ENCODE measurements around the gene ABHD17C. TPM values are rescaled to one million over a fixed set of nuclear protein-coding genes. Genes with fewer than 3 reads are reported as not detected.

Gene ABHD17C
- polyA plus RNA-seq, 2 of the 4 experiments (the other 2 are of a cell fraction), result 14.0 to 23.7 TPM

GRCh38 chr15:80739919-80740318 lies 44.8 kb downstream of the ABHD17C start:
- TF ChIP-seq POLR2A (IDR thresholded peaks at IDR 0.05; ENCODE audit: low read length), result no peak
- no peak for TF ChIP-seq CEBPB (IDR thresholded peaks at IDR 0.05)
- no peak for TF ChIP-seq BHLHE40 (IDR thresholded peaks at IDR 0.05; ENCODE audit: low read depth, low read length)
- no peak for TF ChIP-seq BCL3 (IDR thresholded peaks at IDR 0.05)
- TF ChIP-seq TP53 (CRISPR knock-in tag; IDR thresholded peaks at IDR 0.05), result no peak
- TF ChIP-seq RFX5 (IDR thresholded peaks at IDR 0.05), result no peak
- TF ChIP-seq FOXS1 (CRISPR knock-in tag; IDR thresholded peaks at IDR 0.05), result no peak
- TF ChIP-seq SMC3 (IDR thresholded peaks at IDR 0.05), result no peak
- no peak for TF ChIP-seq HOXA7 (CRISPR knock-in tag; IDR thresholded peaks at IDR 0.05)
- no peak for TF ChIP-seq HMGXB4 (CRISPR knock-in tag; IDR thresholded peaks at IDR 0.05; ENCODE audit: borderline replicate concordance)
- TF ChIP-seq KDM1A (IDR thresholded peaks at IDR 0.05; ENCODE audit: low read depth), result no peak
- no peak for TF ChIP-seq POLR2AphosphoS2 (conservative IDR thresholded peaks at IDR 0.05; ENCODE audit: low read length)
- TF ChIP-seq USF2 (IDR thresholded peaks at IDR 0.05), result no peak
- no peak for TF ChIP-seq EHMT2 (IDR thresholded peaks at IDR 0.05; ENCODE audit: low read depth)
- DNase-seq (ENCODE audit: low read depth in 1 of 2, low spot score in 1 of 2) (no peak), FAIRE-seq (no peak), ATAC-seq (no peak)
- H3K4me2 ChIP-seq, result no peak overlapping the region
- H3K4me1 ChIP-seq, result peaks cover 28% of the 10 kb centered on the region
- no peak overlapping the region for H3K4me3 ChIP-seq
- 56% methylated on average over 3 of the region's 3 CpGs for WGBS (ENCODE audit: missing lambda C conversion rate)
- no peak overlapping the region for H3K27ac ChIP-seq
- H3K9me3 ChIP-seq, result no peaks in the 10 kb centered on the region
- POLR2A ChIA-PET, result no interaction called here
- CTCF ChIA-PET, result interaction anchor here (1.1 to 2.4 kb wide), 2 partner anchors 37 to 53 kb away, joined by 3 to 7 read pairs; no protein-coding TSS in a partner anchor

GRCh38 chr15:80742081-80742480 lies 47.0 kb downstream of the ABHD17C start:
- TF ChIP-seq POLR2AphosphoS2 (conservative IDR thresholded peaks at IDR 0.05; ENCODE audit: low read length) (no peak), FOSB (CRISPR knock-in tag; IDR thresholded peaks at IDR 0.05) (no peak), FOSL2 (IDR thresholded peaks at IDR 0.05) (no peak), FOSL2 (CRISPR knock-in tag; IDR thresholded peaks at IDR 0.05) (no peak), CBX2 (IDR thresholded peaks at IDR 0.05; ENCODE audit: borderline replicate concordance, low read depth) (no peak), EHF (CRISPR knock-in tag; IDR thresholded peaks at IDR 0.05) (no peak), MAZ (IDR thresholded peaks at IDR 0.05; ENCODE audit: borderline replicate concordance, low read depth, low read length) (no peak)
- no peak for DNase-seq (ENCODE audit: low read depth in 1 of 2, low spot score in 1 of 2)
- FAIRE-seq, result no peak
- CTCF ChIA-PET, result interaction anchor here (0.8 to 1.3 kb wide), 2 partner anchors 26 to 83 kb away, joined by 3 read pairs; no protein-coding TSS in a partner anchor
- no peak overlapping the region for H3K27ac ChIP-seq
- WGBS (ENCODE audit: missing lambda C conversion rate), result 94% methylated on average over 4 of the region's 4 CpGs
- H3K4me3 ChIP-seq, result no peak overlapping the region
- ATAC-seq, result no peak
- H3K9me3 ChIP-seq, result no peaks in the 10 kb centered on the region
- POLR2A ChIA-PET, result no interaction called here
- no peak overlapping the region for H3K4me2 ChIP-seq
- peaks cover 33% of the 10 kb centered on the region for H3K4me1 ChIP-seq

- ChIA-PET POLR2A (no interaction called here), CTCF (interaction anchor here (1.3 to 2.0 kb wide), 2 partner anchors 24 to 176 kb away, joined by 3 to 9 read pairs; no protein-coding TSS in a partner anchor)
- peak overlapping the region; percentile 65 for H3K4me2 ChIP-seq
- DNase-seq (ENCODE audit: low read depth in 1 of 2, low spot score in 1 of 2), result peak; percentile 43 to 75
- peak overlapping the region; percentile 41 to 43; a peak in 5 of 6 replicates for H3K27ac ChIP-seq
- peaks cover 33% of the 10 kb centered on the region for H3K4me1 ChIP-seq
- TF ChIP-seq SMC3 (IDR thresholded peaks at IDR 0.05) (no peak), ZSCAN20 (CRISPR knock-in tag; IDR thresholded peaks at IDR 0.05) (0 out of 2 replicates have a peak, but pooled peaks have one; percentile 33), BHLHE40 (IDR thresholded peaks at IDR 0.05; ENCODE audit: low read depth, low read length) (no peak), MAX (IDR thresholded peaks at IDR 0.05) (peak; percentile 48; the same call in 1 of the 2 replicates), GATA3 (IDR thresholded peaks at IDR 0.05; ENCODE audit: borderline replicate concordance) (peak; percentile 25; the same call in 1 of the 2 replicates)
- WGBS (ENCODE audit: missing lambda C conversion rate), result 44% methylated on average over 11 of the region's 11 CpGs
- H3K4me3 ChIP-seq, result no peak overlapping the region
- ATAC-seq, result peak; percentile 86 to 95
- peak; percentile 49 for FAIRE-seq
- no peaks in the 10 kb centered on the region for H3K9me3 ChIP-seq
Observed at GRCh38 chr15:80743189-80743833, 48.2 kb downstream of the ABHD17C start.

Measured in A549 (cell line).